Lung (tissue), 12 donors: ENCODE measurements around the gene KRTAP10-8. TPM values are rescaled to one million over a fixed set of nuclear protein-coding genes. Genes with fewer than 3 reads are reported as not detected.

Source experiments
- ATAC-seq: fragments of 200-7000 bp; cut with Tn5 transposase; one replicate; pipeline ENCODE4 v1.9.1; 2020; ENCODE audit warnings: moderate number of reproducible peaks; ENCODE audit not compliant: insufficient read depth, low FRiP score
- DNase-seq, 3 donors: peaks; one replicate each; pipeline ENCODE4 v3.0.0-alpha.2; 2013 to 2017
- H3K27ac ChIP-seq, 2 donors: one replicate each; pipeline ENCODE4 v1.5.1; 2013; ENCODE audit warnings: mild to moderate bottlenecking in 2 of 2, moderate library complexity in 2 of 2, control low read depth in 1 of 2, inconsistent platforms in 1 of 2, low read depth in 1 of 2, low read length in 1 of 2
- H3K27me3 ChIP-seq, 3 donors: one replicate each; pipeline ENCODE4 v1.5.1; 2013; ENCODE audit warnings: low read length in 2 of 3; ENCODE audit not compliant: control insufficient read depth in 3 of 3, insufficient read depth in 3 of 3
- H3K36me3 ChIP-seq, 4 donors: one replicate each; pipeline ENCODE4 v1.5.1; 2013; ENCODE audit warnings: low read length in 4 of 4, mild to moderate bottlenecking in 1 of 4, moderate library complexity in 1 of 4; ENCODE audit not compliant: control insufficient read depth in 4 of 4, insufficient read depth in 4 of 4
- H3K4me1 ChIP-seq, 5 donors: one replicate each; pipeline ENCODE4 v1.5.1; 2013; ENCODE audit warnings: low read length in 5 of 5, mild to moderate bottlenecking in 2 of 5, moderate library complexity in 1 of 5; ENCODE audit not compliant: control insufficient read depth in 5 of 5, insufficient read depth in 5 of 5
- H3K4me3 ChIP-seq: one replicate; pipeline ENCODE4 v1.5.1; 2013; ENCODE audit warnings: mild to moderate bottlenecking, control low read depth, moderate library complexity
- H3K9ac ChIP-seq, 2 donors: one replicate each; pipeline ENCODE4 v1.5.1; 2013; ENCODE audit warnings: low read length in 2 of 2, control low read depth in 1 of 2; ENCODE audit not compliant: insufficient read depth in 1 of 2
- H3K9me3 ChIP-seq, 4 donors: one replicate each; pipeline ENCODE4 v1.5.1; 2013; ENCODE audit warnings: low read length in 3 of 4, mild to moderate bottlenecking in 1 of 4, moderate library complexity in 1 of 4; ENCODE audit not compliant: control insufficient read depth in 4 of 4, insufficient read depth in 3 of 4
- WGBS, 2 donors: extraction: QIAGEN DNeasy Blood & Tissue Kit; methylation state at CpG; one replicate each; pipeline ENCODE4 v1.1.7; 2013; 5-methylcytosine and 5-hydroxymethylcytosine counted together
- polyA plus RNA-seq, 2 donors: library from polyadenylated mRNA; stranded (reverse); fragments of 200-250 nt; gene quantifications; one replicate each; pipeline ENCODE4 v1.2.1, GENCODE V29; 2013
- total RNA-seq, 2 donors: library from RNA; depleted of rRNA in 1 of 2; stranded (reverse); fragments of >200 nt in 1 of 2; gene quantifications; one replicate each; pipeline ENCODE4 v1.2.1, GENCODE V29; 2014 to 2021
- TF ChIP-seq, protein P1 (sequence below): IDR thresholded peaks from 2 replicates; pipeline ENCODE4 v1.5.1; 2012; ENCODE audit warnings: mild to moderate bottlenecking; ENCODE audit errors: control extremely low read depth, extremely low read depth
- donor health status: control.
- donor health status: control.
- donor health status: Bipolar disorder and iron deficiency.
- donor health status: healthy.
- donor health status: DM: yes; HTN: yes; CAD: no.

KRTAP10-8 gene
- total and polyA plus RNA-seq, 4 donors, result not detected

DNA sequence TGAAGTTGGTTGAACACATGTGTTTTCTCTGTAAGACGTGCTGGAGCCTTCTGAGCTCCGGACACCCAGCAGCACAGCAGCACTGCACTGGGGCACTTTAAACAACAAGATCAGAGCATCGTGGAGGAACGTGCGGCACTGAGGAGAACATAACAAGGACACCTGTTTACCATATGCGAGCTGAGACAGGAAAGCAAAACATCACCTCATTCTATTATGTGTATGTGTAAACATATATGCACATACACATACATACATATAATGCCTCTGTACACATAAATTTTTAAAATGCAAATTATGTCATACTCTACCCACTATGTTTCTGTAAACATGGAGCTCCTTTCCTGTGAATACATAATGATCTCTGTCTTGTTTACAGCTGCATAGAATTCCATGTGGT lies 16.4 kb upstream of the KRTAP10-8 start:
- Histone ChIP-seq H3K4me1 (peaks cover 0 to 8% (median 0%) of the 10 kb centered on the region in 5 donors), H3K9me3 (peaks cover 0 to 3% (median 0%) of the 10 kb centered on the region in 4 donors), H3K4me3 (no peak overlapping the region), H3K27me3 (no peaks in the 10 kb centered on the region), H3K36me3 (no peaks in the 10 kb centered on the region), H3K9ac (no peak overlapping the region), H3K27ac (no peak overlapping the region)
- TF ChIP-seq, protein P1, sequence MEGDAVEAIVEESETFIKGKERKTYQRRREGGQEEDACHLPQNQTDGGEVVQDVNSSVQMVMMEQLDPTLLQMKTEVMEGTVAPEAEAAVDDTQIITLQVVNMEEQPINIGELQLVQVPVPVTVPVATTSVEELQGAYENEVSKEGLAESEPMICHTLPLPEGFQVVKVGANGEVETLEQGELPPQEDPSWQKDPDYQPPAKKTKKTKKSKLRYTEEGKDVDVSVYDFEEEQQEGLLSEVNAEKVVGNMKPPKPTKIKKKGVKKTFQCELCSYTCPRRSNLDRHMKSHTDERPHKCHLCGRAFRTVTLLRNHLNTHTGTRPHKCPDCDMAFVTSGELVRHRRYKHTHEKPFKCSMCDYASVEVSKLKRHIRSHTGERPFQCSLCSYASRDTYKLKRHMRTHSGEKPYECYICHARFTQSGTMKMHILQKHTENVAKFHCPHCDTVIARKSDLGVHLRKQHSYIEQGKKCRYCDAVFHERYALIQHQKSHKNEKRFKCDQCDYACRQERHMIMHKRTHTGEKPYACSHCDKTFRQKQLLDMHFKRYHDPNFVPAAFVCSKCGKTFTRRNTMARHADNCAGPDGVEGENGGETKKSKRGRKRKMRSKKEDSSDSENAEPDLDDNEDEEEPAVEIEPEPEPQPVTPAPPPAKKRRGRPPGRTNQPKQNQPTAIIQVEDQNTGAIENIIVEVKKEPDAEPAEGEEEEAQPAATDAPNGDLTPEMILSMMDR, result no peak
- ATAC-seq (no peak), DNase-seq (no peak)
- WGBS, 2 donors, result 73 to 76% methylated on average over 6 of the region's 6 CpGs

DNA sequence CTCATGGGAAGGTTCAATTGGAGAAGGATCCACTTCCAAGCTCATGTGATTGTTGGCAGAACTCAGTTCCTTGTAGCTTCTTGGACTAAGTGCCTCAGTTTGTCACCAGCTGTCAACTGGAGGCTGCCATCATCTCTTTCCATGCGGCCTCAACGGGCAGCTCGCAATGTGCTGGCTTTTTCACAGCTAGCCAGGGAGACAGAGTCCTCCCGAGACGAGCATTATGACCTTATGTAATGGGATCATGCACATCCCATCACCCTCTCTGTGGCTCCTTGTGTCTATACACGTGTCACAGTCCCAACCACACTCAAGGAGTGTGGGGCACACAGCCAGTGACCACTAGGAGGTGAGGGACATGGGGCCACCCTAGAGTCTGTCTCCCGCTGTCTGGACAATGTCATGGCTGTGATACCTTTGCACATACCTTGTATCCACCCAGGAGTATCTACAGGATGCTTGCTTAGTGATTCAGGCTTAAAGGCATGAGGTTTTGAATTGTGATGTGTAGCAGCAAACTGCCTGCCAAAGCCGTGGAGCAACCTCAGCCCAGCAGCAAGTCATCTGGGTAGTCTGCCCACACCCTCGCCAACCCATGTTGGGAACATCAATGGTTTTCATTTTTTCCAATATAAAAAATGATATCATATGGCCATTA lies 15.7 kb upstream of the KRTAP10-8 start:
- DNase-seq, result no peak
- no peaks in the 10 kb centered on the region for H3K36me3 ChIP-seq
- H3K27ac ChIP-seq, result no peak overlapping the region
- WGBS, 2 donors, result 83 to 84% methylated on average over 9 of the region's 9 CpGs
- no peak overlapping the region for H3K4me3 ChIP-seq
- TF ChIP-seq, protein P1, result no peak
- no peak for ATAC-seq
- peaks cover 0 to 3% (median 0%) of the 10 kb centered on the region in 4 donors for H3K9me3 ChIP-seq
- no peaks in the 10 kb centered on the region for H3K27me3 ChIP-seq
- no peak overlapping the region for H3K9ac ChIP-seq
- H3K4me1 ChIP-seq, result peaks cover 0 to 8% (median 0%) of the 10 kb centered on the region in 5 donors

DNA sequence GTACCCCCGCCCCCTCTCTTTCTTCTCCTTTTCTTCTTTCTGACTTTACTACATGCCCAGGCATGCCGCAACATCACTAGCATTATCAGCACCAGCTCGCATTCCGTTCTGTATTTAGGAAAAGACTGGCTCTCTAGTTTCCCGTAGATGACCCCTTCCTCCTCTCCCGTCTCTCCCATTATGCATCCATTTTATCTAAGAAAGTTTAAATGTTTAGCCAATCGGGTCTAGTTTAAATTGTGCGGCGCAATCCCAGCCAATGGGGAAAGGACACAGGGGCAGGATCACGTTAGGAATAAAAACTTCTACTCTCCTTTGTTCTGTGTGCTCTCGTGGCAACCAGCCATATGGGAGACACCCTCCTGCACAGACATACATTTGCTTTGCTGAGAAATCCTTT lies 13.8 kb upstream of the KRTAP10-8 start:
- Histone ChIP-seq H3K4me3 (no peak overlapping the region), H3K27ac (no peak overlapping the region), H3K9ac (no peak overlapping the region), H3K36me3 (no peaks in the 10 kb centered on the region), H3K9me3 (peaks cover 0 to 3% (median 0%) of the 10 kb centered on the region in 4 donors), H3K4me1 (peaks cover 0 to 8% (median 0%) of the 10 kb centered on the region in 5 donors), H3K27me3 (no peaks in the 10 kb centered on the region)
- TF ChIP-seq, protein P1, result no peak
- WGBS, 2 donors, result 82 to 85% methylated on average over 11 of the region's 11 CpGs
- no peak for ATAC-seq
- DNase-seq, result no peak
